Trophoblast cell (in vitro differentiated cells and primary cell): Measurements from ENCODE around the gene CRYBB3.
A peak's percentile ranks its signal among the peaks of the same experiment; 100 is the strongest.

Experiments
- DNase-seq, 2 donors: peaks; one replicate each; pipeline ENCODE4 v3.0.0-alpha.2; 2016
- H2AFZ ChIP-seq: 2 replicates; pipeline ENCODE4 v1.6.1; 2013; ENCODE audit warnings: low read length, moderate library complexity, mild to moderate bottlenecking; ENCODE audit not compliant: insufficient read depth, poor library complexity
- H2AK5ac ChIP-seq: 2 replicates; pipeline ENCODE4 v1.6.1; 2013; ENCODE audit warnings: mild to moderate bottlenecking, low read length
- H2BK120ac ChIP-seq: 2 replicates; pipeline ENCODE4 v1.6.1; 2013; ENCODE audit warnings: low read length, mild to moderate bottlenecking, moderate library complexity; ENCODE audit not compliant: insufficient read depth, poor library complexity
- H2BK12ac ChIP-seq: 2 replicates; pipeline ENCODE4 v1.6.1; 2013; ENCODE audit warnings: mild to moderate bottlenecking, low read length, moderate library complexity
- H2BK5ac ChIP-seq: 2 replicates; pipeline ENCODE4 v1.6.1; 2013; ENCODE audit warnings: low read length, low read depth, moderate library complexity, mild to moderate bottlenecking; ENCODE audit not compliant: poor library complexity
- H3K14ac ChIP-seq: 2 replicates; pipeline ENCODE4 v1.6.1; 2013; ENCODE audit warnings: mild to moderate bottlenecking, low read length
- H3K18ac ChIP-seq: 2 replicates; pipeline ENCODE4 v1.6.1; 2013; ENCODE audit warnings: mild to moderate bottlenecking, low read length
- H3K23ac ChIP-seq: 2 replicates; pipeline ENCODE4 v1.6.1; 2013; ENCODE audit warnings: low read length
- H3K27ac ChIP-seq: 2 replicates; pipeline ENCODE4 v1.5.1; 2013; ENCODE audit warnings: low read depth, mild to moderate bottlenecking, inconsistent platforms, low read length, moderate library complexity
- H3K27me3 ChIP-seq: 2 replicates; pipeline ENCODE4 v1.6.1; 2013; ENCODE audit warnings: inconsistent platforms, mild to moderate bottlenecking, low read length, moderate library complexity; ENCODE audit not compliant: insufficient read depth
- H3K36me3 ChIP-seq, 2 experiments: 1 replicate in 1 of 2; 2 replicates in 1 of 2; pipeline ENCODE4 v1.6.1; 2013; ENCODE audit warnings: low read length in 2 of 2, mild to moderate bottlenecking in 2 of 2, moderate library complexity in 1 of 2; ENCODE audit not compliant: insufficient read depth in 2 of 2, control insufficient read depth in 1 of 2
- H3K4ac ChIP-seq: 2 replicates; pipeline ENCODE4 v1.6.1; 2013; ENCODE audit warnings: low read depth, mild to moderate bottlenecking, low read length, moderate library complexity
- H3K4me1 ChIP-seq, 2 experiments: 1 replicate in 1 of 2; 2 replicates in 1 of 2; pipeline ENCODE4 v1.6.1; 2013; ENCODE audit warnings: low read length in 2 of 2, mild to moderate bottlenecking in 2 of 2, moderate library complexity in 1 of 2; ENCODE audit not compliant: insufficient read depth in 2 of 2, control insufficient read depth in 1 of 2
- H3K4me2 ChIP-seq: 2 replicates; pipeline ENCODE4 v1.6.1; 2013; ENCODE audit warnings: inconsistent platforms, mild to moderate bottlenecking, low read length, moderate library complexity
- H3K4me3 ChIP-seq: 2 replicates; pipeline ENCODE4 v1.5.1; 2013; ENCODE audit warnings: mild to moderate bottlenecking, low read depth, low read length, inconsistent platforms
- H3K79me1 ChIP-seq: one replicate; pipeline ENCODE4 v1.6.1; 2013; ENCODE audit warnings: low read length
- H3K79me2 ChIP-seq: 2 replicates; pipeline ENCODE4 v1.6.1; 2013; ENCODE audit warnings: low read length, mild to moderate bottlenecking; ENCODE audit not compliant: control insufficient read depth, insufficient read depth, poor library complexity
- H3K9ac ChIP-seq: 2 replicates; pipeline ENCODE4 v1.6.1; 2013; ENCODE audit warnings: mild to moderate bottlenecking, low read length
- H3K9me3 ChIP-seq: 2 replicates; pipeline ENCODE4 v1.6.1; 2013; ENCODE audit warnings: low read depth, mild to moderate bottlenecking, control low read depth, inconsistent platforms, low read length; ENCODE audit not compliant: insufficient read depth
- H4K12ac ChIP-seq: 2 replicates; pipeline ENCODE4 v1.6.1; 2013; ENCODE audit warnings: low read depth, mild to moderate bottlenecking, low read length, moderate library complexity
- H4K8ac ChIP-seq: 2 replicates; pipeline ENCODE4 v1.6.1; 2013; ENCODE audit warnings: low read depth, mild to moderate bottlenecking, low read length, moderate library complexity
- H4K91ac ChIP-seq: one replicate; pipeline ENCODE4 v1.6.1; 2013; ENCODE audit warnings: low read depth, mild to moderate bottlenecking, low read length, moderate library complexity
- WGBS: extraction: QIAGEN DNeasy Blood & Tissue Kit; methylation state at CpG from one replicate; pipeline ENCODE4 v1.1.7; 2013; ENCODE audit warnings: missing lambda C conversion rate; ENCODE audit not compliant: insufficient read length, insufficient coverage; ENCODE audit errors: extremely low coverage; 5-methylcytosine and 5-hydroxymethylcytosine counted together

CRYBB3 gene

DNA sequence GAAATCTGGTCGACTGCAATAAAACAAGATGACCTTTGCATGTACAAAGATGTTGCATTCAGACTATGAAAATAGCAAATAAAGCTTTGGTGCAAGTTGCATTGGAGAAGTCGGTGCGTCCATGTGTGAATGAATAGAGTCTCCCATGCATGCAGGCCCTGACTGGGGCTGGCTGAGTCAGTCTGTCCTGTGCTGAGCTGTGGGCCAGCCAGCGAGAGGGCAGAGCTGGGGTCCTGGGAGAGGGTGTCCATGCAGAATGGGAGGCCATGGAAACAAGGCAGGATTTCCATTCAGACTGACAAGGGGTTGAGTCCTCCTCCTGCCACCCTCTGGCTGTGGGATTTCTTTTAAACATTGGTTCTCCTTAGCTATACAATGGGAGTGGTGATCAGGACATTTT, 2.3 kb upstream of the CRYBB3 start:
- H3K23ac ChIP-seq = no peak overlapping the region
- no peak for DNase-seq
- no peak overlapping the region for H2BK12ac ChIP-seq
- peaks cover 14 to 15% of the 10 kb centered on the region in 2 experiments for H3K36me3 ChIP-seq
- H2AK5ac ChIP-seq = no peak overlapping the region
- no peaks in the 10 kb centered on the region for H3K79me1 ChIP-seq
- H3K4me1 ChIP-seq = no peaks in the 10 kb centered on the region
- no peak overlapping the region for H2BK120ac ChIP-seq
- H3K4ac ChIP-seq = no peak overlapping the region
- no peak overlapping the region for H3K14ac ChIP-seq
- H3K4me2 ChIP-seq = no peak overlapping the region
- no peak overlapping the region for H3K4me3 ChIP-seq
- H3K18ac ChIP-seq = no peak overlapping the region
- H4K12ac ChIP-seq = no peak overlapping the region
- no peak overlapping the region for H3K9ac ChIP-seq
- H3K27ac ChIP-seq = no peak overlapping the region
- H4K8ac ChIP-seq = no peak overlapping the region
- no CpG with 5 or more reads among the region's 4 CpGs for WGBS
- H2BK5ac ChIP-seq = no peak overlapping the region
- no peaks in the 10 kb centered on the region for H3K79me2 ChIP-seq
- H4K91ac ChIP-seq = no peak overlapping the region
- H3K27me3 ChIP-seq = no peaks in the 10 kb centered on the region
- H2AFZ ChIP-seq = no peak overlapping the region
- H3K9me3 ChIP-seq = peaks cover 1% of the 10 kb centered on the region

GRCh38 chr22:25200967-25201366, 1.3 kb downstream of the CRYBB3 start:
- Histone ChIP-seq H4K8ac (no peak overlapping the region), H3K9me3 (peaks cover 2% of the 10 kb centered on the region), H4K12ac (no peak overlapping the region), H3K9ac (no peak overlapping the region), H2BK12ac (no peak overlapping the region), H2AFZ (no peak overlapping the region), H3K27me3 (no peaks in the 10 kb centered on the region), H3K36me3 (peaks cover 8 to 13% of the 10 kb centered on the region in 2 experiments), H3K79me2 (no peaks in the 10 kb centered on the region), H3K18ac (no peak overlapping the region), H3K4me1 (no peaks in the 10 kb centered on the region), H2BK120ac (no peak overlapping the region), H3K4ac (no peak overlapping the region), H3K4me2 (no peak overlapping the region), H2BK5ac (no peak overlapping the region), H3K14ac (no peak overlapping the region), H4K91ac (no peak overlapping the region), H3K79me1 (no peaks in the 10 kb centered on the region), H3K4me3 (no peak overlapping the region), H2AK5ac (no peak overlapping the region), H3K23ac (no peak overlapping the region), H3K27ac (no peak overlapping the region)
- WGBS = no CpG with 5 or more reads among the region's 7 CpGs
- no peak for DNase-seq

DNA sequence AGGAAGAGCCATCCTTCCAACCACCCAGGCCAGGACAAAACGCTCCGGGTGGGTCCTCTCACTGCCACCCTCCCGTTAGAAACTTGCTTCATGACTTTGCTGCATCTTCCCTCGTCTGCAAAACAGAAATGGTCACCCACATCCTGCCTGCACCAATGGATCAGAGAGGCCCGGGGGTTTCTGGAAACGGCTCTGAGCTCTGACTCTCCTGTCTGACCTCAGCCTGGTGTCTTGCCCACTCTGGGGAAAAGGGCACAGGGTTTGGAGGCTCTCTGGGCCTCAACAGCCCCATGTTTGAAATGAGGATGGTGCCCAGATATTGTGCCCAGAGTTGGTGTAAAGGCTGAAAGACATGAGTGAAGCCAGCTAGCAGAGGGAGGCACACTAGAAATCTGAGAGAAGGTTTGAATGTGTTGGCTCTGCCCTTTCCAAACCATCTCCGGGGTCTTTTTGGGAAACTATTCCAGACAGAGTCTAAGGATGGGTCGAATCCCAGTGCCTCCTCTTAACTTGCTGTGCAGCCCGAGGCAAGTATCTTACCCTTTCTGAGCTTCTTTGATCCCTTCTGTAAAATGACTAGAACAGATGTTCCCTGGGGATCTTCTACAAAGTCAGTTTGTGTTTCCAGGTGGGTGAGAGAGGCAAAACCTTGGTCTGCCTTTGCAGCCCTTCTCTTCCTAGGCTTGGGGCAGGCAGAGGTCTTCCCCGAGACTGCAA, 2.1 kb downstream of the CRYBB3 start:
- H4K12ac ChIP-seq = no peak overlapping the region
- H2BK5ac ChIP-seq = no peak overlapping the region
- no peak overlapping the region for H3K4me2 ChIP-seq
- DNase-seq = no peak
- H3K23ac ChIP-seq = no peak overlapping the region
- no peak overlapping the region for H3K4me3 ChIP-seq
- no peak overlapping the region for H3K27ac ChIP-seq
- no peak overlapping the region for H3K14ac ChIP-seq
- H3K27me3 ChIP-seq = no peaks in the 10 kb centered on the region
- H3K9ac ChIP-seq = no peak overlapping the region
- no peak overlapping the region for H2BK120ac ChIP-seq
- H3K9me3 ChIP-seq = peaks cover 2% of the 10 kb centered on the region
- no peak overlapping the region for H2AFZ ChIP-seq
- no peak overlapping the region for H4K91ac ChIP-seq
- no peak overlapping the region for H2BK12ac ChIP-seq
- no peak overlapping the region for H4K8ac ChIP-seq
- H3K79me1 ChIP-seq = no peaks in the 10 kb centered on the region
- no peak overlapping the region for H3K4ac ChIP-seq
- H2AK5ac ChIP-seq = no peak overlapping the region
- no peaks in the 10 kb centered on the region for H3K79me2 ChIP-seq
- H3K36me3 ChIP-seq = peaks cover 7 to 11% of the 10 kb centered on the region in 2 experiments
- no peaks in the 10 kb centered on the region for H3K4me1 ChIP-seq
- WGBS = no CpG with 5 or more reads among the region's 10 CpGs
- no peak overlapping the region for H3K18ac ChIP-seq

- Histone ChIP-seq H3K4me2 (no peak overlapping the region), H4K12ac (no peak overlapping the region), H3K4me3 (no peak overlapping the region), H3K36me3 (peaks cover 5 to 9% of the 10 kb centered on the region in 2 experiments), H2BK12ac (no peak overlapping the region), H2AK5ac (no peak overlapping the region), H3K9me3 (peaks cover 2% of the 10 kb centered on the region), H3K18ac (no peak overlapping the region), H2BK120ac (no peak overlapping the region), H4K91ac (no peak overlapping the region), H3K23ac (no peak overlapping the region), H3K14ac (no peak overlapping the region), H3K27me3 (no peaks in the 10 kb centered on the region), H3K27ac (no peak overlapping the region), H3K4me1 (no peaks in the 10 kb centered on the region), H3K4ac (no peak overlapping the region), H4K8ac (no peak overlapping the region), H3K9ac (no peak overlapping the region), H3K79me2 (no peaks in the 10 kb centered on the region), H2BK5ac (no peak overlapping the region), H3K79me1 (no peaks in the 10 kb centered on the region), H2AFZ (no peak overlapping the region)
- DNase-seq = peak; percentile 55 to 81
- no CpG with 5 or more reads among the region's 15 CpGs for WGBS
Measured at GRCh38 chr22:25202290-25202921, 2.7 kb downstream of the CRYBB3 start.
